GM11168 (cell line): ENCODE data around the gene RAB6C.
"Not testable (repeated sequence)": the region's sequence is repeated elsewhere in the genome, so short reads cannot be mapped to it uniquely, and the experiment has no call there.

Experiments
- in situ Hi-C: fragments of 300-500 bp; cut with MboI; formaldehyde crosslinking; loops from one replicate; pipeline ENCODE4 v1.12.0; 2022; ENCODE audit warnings: low sequenced_read_pairs; ENCODE audit not compliant: unreplicated experiment

Gene RAB6C

DNA sequence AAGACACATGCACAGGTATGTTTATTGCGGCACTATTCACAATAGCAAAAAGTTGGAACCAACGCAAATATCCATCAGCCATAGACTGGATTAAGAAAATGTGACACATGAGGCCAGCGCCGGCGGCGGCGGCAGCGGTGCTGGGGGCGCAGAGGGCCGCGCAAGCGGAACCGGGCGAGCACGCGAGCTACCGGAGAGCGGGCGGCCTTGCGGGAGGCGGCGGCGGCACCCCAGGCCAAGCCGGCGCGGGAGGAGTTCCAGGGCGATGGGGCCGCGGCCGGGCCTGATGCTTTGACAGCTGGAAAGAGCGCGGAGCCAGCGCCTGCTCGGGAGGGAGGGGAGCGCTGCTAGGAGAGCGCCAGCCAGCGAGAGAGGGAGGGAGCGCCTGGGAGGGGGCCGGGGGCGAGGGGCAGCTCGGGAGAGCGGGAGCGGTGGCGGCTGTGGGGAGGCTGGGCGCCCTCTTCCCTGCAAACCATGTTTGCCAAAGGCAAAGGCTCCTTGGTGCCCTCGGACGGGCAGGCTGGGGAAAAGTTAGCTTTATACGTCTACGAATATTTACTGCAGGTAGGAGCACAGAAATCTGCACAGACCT, 13.0 kb downstream of the RAB6C start:
- in situ Hi-C loops = not testable (repeated sequence)

GRCh38 chr2:129993151-129993550, 13.7 kb downstream of the RAB6C start:
- in situ Hi-C loops = not testable (repeated sequence)

DNA sequence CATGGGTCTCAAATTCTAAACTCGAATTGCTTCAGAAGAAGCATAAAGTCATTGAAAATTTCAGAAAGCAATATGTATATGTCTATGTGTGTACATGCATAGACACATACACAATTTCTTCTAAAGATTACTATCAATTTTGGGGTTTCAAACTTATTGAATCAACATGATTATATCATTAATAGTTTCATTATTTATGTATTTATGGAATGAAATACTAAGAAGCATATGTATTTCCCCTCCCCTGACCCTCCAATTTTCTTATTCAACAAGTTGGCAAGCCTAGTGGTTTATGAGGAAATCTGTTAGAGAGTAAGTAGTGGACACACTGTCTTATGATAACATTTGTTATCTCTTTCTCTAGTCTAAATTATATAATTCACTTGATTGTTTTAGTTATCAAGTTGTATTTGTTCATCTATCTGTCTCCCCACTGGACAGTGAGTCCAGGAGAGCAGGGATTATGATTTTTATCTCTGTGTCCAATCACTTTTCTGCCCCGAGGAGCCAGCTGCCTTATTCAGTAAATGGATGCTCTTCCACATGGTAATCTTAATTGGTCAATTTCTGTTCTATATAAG, 17.3 kb downstream of the RAB6C start:
- in situ Hi-C loops = not testable (repeated sequence)

DNA sequence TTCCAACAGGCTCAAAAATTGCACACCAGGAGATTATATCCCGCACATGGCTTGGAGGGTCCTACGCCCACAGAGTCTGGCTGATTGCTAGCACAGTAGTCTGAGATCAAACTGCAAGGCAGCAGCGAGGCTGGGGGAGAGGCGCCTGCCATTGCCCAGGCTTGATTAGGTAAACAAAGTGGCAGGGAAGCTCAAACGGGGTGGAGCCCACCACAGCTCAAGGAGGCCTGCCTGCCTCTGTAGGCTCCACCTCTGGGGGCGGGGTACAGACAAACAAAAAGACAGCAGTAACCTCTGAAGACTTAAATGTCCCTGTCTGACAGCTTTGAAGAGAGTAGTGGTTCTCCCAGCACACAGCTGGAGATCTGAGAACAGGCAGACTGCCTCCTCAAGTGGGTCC, 19.3 kb downstream of the RAB6C start:
- in situ Hi-C loops = not testable (repeated sequence)

DNA sequence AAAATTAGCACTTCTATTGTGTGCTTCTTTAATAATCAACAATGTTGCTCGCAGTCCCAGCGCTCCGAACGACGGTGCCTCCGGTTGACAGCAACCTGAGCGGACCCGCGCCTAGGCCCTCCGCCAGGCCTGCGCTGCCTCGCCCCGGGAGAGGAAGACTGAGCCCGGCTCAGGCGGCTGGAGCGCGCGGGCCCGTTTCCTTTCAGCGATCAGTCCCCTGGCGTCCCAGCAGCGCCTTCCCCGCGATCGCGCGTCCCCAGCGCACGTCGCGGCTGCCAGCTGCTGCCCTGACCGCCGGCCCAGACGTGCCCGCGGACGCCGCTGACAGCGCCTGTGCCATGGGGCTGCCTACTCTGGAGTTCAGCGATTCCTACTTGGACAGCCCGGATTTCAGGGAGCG, 26.4 kb downstream of the RAB6C start:
- in situ Hi-C loops = not testable (repeated sequence)

DNA sequence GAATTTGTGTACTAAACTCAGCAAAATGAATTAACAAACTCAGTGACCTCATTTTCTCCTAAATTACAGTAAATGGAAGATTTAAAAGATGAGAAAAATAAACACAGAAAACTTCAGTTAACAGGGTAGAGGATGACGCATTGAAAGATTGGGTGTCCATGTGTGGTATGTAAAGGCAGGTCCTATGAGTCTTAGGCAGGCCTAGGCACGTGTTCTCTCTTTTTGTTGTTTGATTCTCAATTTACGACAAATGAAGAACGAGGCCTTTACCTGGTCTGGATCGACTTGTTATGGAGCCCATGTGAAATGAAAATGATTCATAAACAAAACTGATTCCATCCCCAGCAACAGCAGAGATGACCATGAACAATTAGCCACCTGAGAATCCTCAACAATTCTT, 37.2 kb downstream of the RAB6C start:
- in situ Hi-C loops = not testable (repeated sequence)

DNA sequence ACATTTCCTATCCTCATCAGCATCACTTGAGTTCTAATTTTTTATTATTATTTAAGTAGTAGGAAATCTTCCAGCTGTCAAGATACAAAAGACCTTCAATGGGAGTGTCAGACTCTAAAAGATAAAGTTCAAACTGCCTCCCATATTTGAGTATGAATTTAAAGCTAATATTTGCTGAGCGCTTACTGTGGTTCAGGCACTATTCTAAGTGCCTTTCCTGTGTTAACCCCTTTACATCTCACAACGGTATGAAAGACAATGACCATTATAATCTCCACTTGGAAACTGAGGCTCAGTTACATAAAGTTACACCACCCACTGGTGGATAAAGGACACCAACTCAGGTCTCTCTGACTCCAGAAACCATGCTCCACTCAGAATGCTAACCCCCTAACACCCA, 39.9 kb downstream of the RAB6C start:
- in situ Hi-C loops = no loop called here

GRCh38 chr2:130020069-130020468, 40.6 kb downstream of the RAB6C start:
- in situ Hi-C loops = not testable (repeated sequence)

DNA sequence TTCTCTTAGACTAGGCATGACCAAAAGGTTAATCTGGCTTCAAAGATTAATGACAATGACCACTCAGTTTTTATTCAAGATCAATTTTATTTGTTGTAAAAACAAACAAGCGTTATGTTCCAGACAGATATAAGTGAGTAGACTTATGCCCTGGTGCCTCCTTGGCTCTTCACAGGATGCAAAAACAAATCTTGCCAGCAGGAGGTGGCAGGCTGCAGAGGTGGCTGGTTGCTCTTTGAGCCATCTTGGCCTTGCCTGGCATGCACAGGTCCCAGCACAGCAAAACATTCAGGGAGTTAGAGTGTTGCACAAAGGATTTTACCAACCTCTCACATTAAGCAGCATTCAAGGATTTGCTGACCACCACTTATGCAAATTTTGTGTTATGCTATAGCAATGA, 46.5 kb downstream of the RAB6C start:
- in situ Hi-C loops = not testable (repeated sequence)
